ENCODE measurements around the gene DNAH3. TPM values are rescaled to one million over a fixed set of nuclear protein-coding genes. Genes with fewer than 3 reads are reported as not detected.

Gene DNAH3
- total RNA-seq, 1 donor from 2014 or later, result not detected

- no peak overlapping the region for H3K27ac Mint-ChIP-seq (ENCODE audit: unreplicated experiment)
- peaks cover 43% of the 10 kb centered on the region for H3K27me3 Mint-ChIP-seq (ENCODE audit: unreplicated experiment)
- H3K4me3 Mint-ChIP-seq (ENCODE audit: unreplicated experiment), result no peak overlapping the region
- H3K36me3 Mint-ChIP-seq (ENCODE audit: unreplicated experiment), result no peaks in the 10 kb centered on the region
- no peak for DNase-seq (ENCODE audit: extremely low spot score, unreplicated experiment)
- H3K4me1 Mint-ChIP-seq (ENCODE audit: unreplicated experiment), result no peaks in the 10 kb centered on the region
- no peaks in the 10 kb centered on the region for H3K9me3 Mint-ChIP-seq (ENCODE audit: unreplicated experiment)
- TF ChIP-seq, protein P1, sequence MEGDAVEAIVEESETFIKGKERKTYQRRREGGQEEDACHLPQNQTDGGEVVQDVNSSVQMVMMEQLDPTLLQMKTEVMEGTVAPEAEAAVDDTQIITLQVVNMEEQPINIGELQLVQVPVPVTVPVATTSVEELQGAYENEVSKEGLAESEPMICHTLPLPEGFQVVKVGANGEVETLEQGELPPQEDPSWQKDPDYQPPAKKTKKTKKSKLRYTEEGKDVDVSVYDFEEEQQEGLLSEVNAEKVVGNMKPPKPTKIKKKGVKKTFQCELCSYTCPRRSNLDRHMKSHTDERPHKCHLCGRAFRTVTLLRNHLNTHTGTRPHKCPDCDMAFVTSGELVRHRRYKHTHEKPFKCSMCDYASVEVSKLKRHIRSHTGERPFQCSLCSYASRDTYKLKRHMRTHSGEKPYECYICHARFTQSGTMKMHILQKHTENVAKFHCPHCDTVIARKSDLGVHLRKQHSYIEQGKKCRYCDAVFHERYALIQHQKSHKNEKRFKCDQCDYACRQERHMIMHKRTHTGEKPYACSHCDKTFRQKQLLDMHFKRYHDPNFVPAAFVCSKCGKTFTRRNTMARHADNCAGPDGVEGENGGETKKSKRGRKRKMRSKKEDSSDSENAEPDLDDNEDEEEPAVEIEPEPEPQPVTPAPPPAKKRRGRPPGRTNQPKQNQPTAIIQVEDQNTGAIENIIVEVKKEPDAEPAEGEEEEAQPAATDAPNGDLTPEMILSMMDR (IDR thresholded peaks at IDR 0.05), result no peak
Measured at GRCh38 chr16:21194771-21195301, 44.2 kb upstream of the DNAH3 start.

- H3K36me3 Mint-ChIP-seq (ENCODE audit: unreplicated experiment), result no peaks in the 10 kb centered on the region
- peaks cover 7% of the 10 kb centered on the region for H3K4me1 Mint-ChIP-seq (ENCODE audit: unreplicated experiment)
- no peak for DNase-seq (ENCODE audit: extremely low spot score, unreplicated experiment)
- no peak overlapping the region for H3K27ac Mint-ChIP-seq (ENCODE audit: unreplicated experiment)
- peaks cover 37% of the 10 kb centered on the region for H3K27me3 Mint-ChIP-seq (ENCODE audit: unreplicated experiment)
- no peak overlapping the region for H3K4me3 Mint-ChIP-seq (ENCODE audit: unreplicated experiment)
- TF ChIP-seq, protein P1 (IDR thresholded peaks at IDR 0.05), result no peak
- H3K9me3 Mint-ChIP-seq (ENCODE audit: unreplicated experiment), result no peaks in the 10 kb centered on the region
Measured at GRCh38 chr16:21192991-21193390, 42.3 kb upstream of the DNAH3 start.

- Mint-ChIP-seq H3K36me3 (ENCODE audit: unreplicated experiment) (no peaks in the 10 kb centered on the region), H3K4me3 (ENCODE audit: unreplicated experiment) (no peak overlapping the region), H3K27ac (ENCODE audit: unreplicated experiment) (no peak overlapping the region), H3K9me3 (ENCODE audit: unreplicated experiment) (no peaks in the 10 kb centered on the region), H3K27me3 (ENCODE audit: unreplicated experiment) (peaks cover 28% of the 10 kb centered on the region), H3K4me1 (ENCODE audit: unreplicated experiment) (peaks cover 7% of the 10 kb centered on the region)
- no peak for DNase-seq (ENCODE audit: extremely low spot score, unreplicated experiment)
- TF ChIP-seq, protein P1 (IDR thresholded peaks at IDR 0.05), result no peak
Measured at GRCh38 chr16:21190599-21190998, 40.0 kb upstream of the DNAH3 start.

GRCh38 chr16:21190013-21190412, 39.4 kb upstream of the DNAH3 start:
- Mint-ChIP-seq H3K36me3 (ENCODE audit: unreplicated experiment) (no peaks in the 10 kb centered on the region), H3K27me3 (ENCODE audit: unreplicated experiment) (peaks cover 25% of the 10 kb centered on the region), H3K9me3 (ENCODE audit: unreplicated experiment) (no peaks in the 10 kb centered on the region), H3K27ac (ENCODE audit: unreplicated experiment) (no peak overlapping the region), H3K4me3 (ENCODE audit: unreplicated experiment) (no peak overlapping the region), H3K4me1 (ENCODE audit: unreplicated experiment) (peaks cover 7% of the 10 kb centered on the region)
- no peak for DNase-seq (ENCODE audit: extremely low spot score, unreplicated experiment)
- TF ChIP-seq, protein P1 (IDR thresholded peaks at IDR 0.05), result no peak

DNA sequence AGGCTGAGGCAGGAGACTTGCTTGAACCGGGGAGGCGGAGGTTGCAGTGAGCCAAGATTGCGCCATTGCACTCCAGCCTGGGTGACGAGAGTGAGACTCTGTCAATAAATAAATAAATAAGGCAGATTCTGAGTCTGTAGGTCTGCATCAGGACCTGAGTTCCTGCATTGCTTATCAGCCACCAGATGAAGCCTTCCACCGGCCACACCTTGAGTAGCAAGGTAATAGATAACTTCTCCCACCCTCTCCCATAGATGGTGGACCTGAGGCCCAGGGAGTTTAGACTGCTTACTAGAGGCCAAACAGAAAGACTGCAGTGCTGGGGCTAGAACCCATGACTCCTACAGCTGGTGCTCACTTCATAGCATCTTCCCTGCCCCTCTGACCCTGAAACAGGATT, 38.7 kb upstream of the DNAH3 start:
- peaks cover 19% of the 10 kb centered on the region for H3K27me3 Mint-ChIP-seq (ENCODE audit: unreplicated experiment)
- H3K27ac Mint-ChIP-seq (ENCODE audit: unreplicated experiment), result no peak overlapping the region
- H3K36me3 Mint-ChIP-seq (ENCODE audit: unreplicated experiment), result no peaks in the 10 kb centered on the region
- peaks cover 7% of the 10 kb centered on the region for H3K4me1 Mint-ChIP-seq (ENCODE audit: unreplicated experiment)
- no peak for DNase-seq (ENCODE audit: extremely low spot score, unreplicated experiment)
- TF ChIP-seq, protein P1 (IDR thresholded peaks at IDR 0.05), result no peak
- H3K9me3 Mint-ChIP-seq (ENCODE audit: unreplicated experiment), result no peaks in the 10 kb centered on the region
- no peak overlapping the region for H3K4me3 Mint-ChIP-seq (ENCODE audit: unreplicated experiment)
